GM23338 (cell line): Measurements from ENCODE around the gene CMTM2. TPM values are rescaled to one million over a fixed set of nuclear protein-coding genes. Genes with fewer than 3 reads are reported as not detected.

Experiments used
- ATAC-seq: fragments of 200-7000 bp; cut with Tn5 transposase; 3 replicates; pipeline ENCODE4 v1.9.1; 2020
- DNase-seq: peaks from one replicate; pipeline ENCODE4 v3.0.0-alpha.2; 2015; ENCODE audit warnings: low spot score
- H2AFZ ChIP-seq: fragments of 200-600 bp; sonication (generic); 2 replicates; pipeline ENCODE4 v1.8.0; 2016; ENCODE audit warnings: antibody characterized with exemption, mild to moderate bottlenecking, moderate library complexity
- H3F3A ChIP-seq: fragments of 200-600 bp; sonication (generic); replicated peaks from 2 replicates; pipeline ENCODE4 v1.8.0; 2017; ENCODE audit warnings: antibody characterized with exemption, mixed run types, low read depth
- H3K27ac ChIP-seq: fragments of 200-600 bp; sonication (generic); 2 replicates; pipeline ENCODE4 v1.6.1; 2016; ENCODE audit warnings: low read depth
- H3K27me3 ChIP-seq: fragments of 200-600 bp; sonication (generic); 2 replicates; pipeline ENCODE4 v1.8.0; 2016; ENCODE audit warnings: mild to moderate bottlenecking, mixed run types, moderate library complexity; ENCODE audit not compliant: insufficient read depth
- H3K36me3 ChIP-seq: fragments of 200-600 bp; sonication (generic); 2 replicates; pipeline ENCODE4 v1.8.0; 2016; ENCODE audit warnings: mild to moderate bottlenecking; ENCODE audit not compliant: insufficient read depth
- H3K4me1 ChIP-seq: fragments of 200-600 bp; sonication (generic); 2 replicates; pipeline ENCODE4 v1.8.0; 2016; ENCODE audit warnings: mild to moderate bottlenecking, moderate library complexity; ENCODE audit not compliant: insufficient read depth
- H3K4me2 ChIP-seq: fragments of 200-600 bp; sonication (generic); 2 replicates; pipeline ENCODE4 v1.7.1; 2017; ENCODE audit warnings: mixed run types
- H3K4me3 ChIP-seq: fragments of 200-600 bp; sonication (generic); 2 replicates; pipeline ENCODE4 v1.6.1; 2016; ENCODE audit warnings: mixed run types
- H3K79me2 ChIP-seq: fragments of 200-600 bp; sonication (generic); replicated peaks from 2 replicates; pipeline ENCODE4 v1.8.0; 2017; ENCODE audit warnings: mild to moderate bottlenecking; ENCODE audit not compliant: insufficient read depth
- H3K9me2 ChIP-seq: fragments of 200-600 bp; sonication (generic); 2 replicates; pipeline ENCODE4 v1.8.0; 2017; ENCODE audit not compliant: insufficient read depth
- H4K20me1 ChIP-seq: fragments of 200-600 bp; sonication (generic); replicated peaks from 2 replicates; pipeline ENCODE4 v1.8.0; 2017; ENCODE audit warnings: mild to moderate bottlenecking; ENCODE audit not compliant: insufficient read depth
- H3K27ac Mint-ChIP-seq: 2 replicates; pipeline ENCODE4 v1.8.0; 2020; ENCODE audit warnings: inconsistent platforms, mild to moderate bottlenecking, moderate library complexity, mixed read lengths
- H3K27me3 Mint-ChIP-seq: 3 replicates; pipeline ENCODE4 v1.8.0; 2022; ENCODE audit warnings: low read depth, mild to moderate bottlenecking, moderate library complexity, mixed read lengths, inconsistent platforms; ENCODE audit not compliant: insufficient read depth, poor library complexity
- H3K36me3 Mint-ChIP-seq: 3 replicates; pipeline ENCODE4 v1.8.0; 2021; ENCODE audit warnings: low read depth, mild to moderate bottlenecking, inconsistent platforms, moderate library complexity, mixed read lengths
- H3K4me1 Mint-ChIP-seq: 3 replicates; pipeline ENCODE4 v1.8.0; 2020; ENCODE audit warnings: mild to moderate bottlenecking, inconsistent platforms, mixed read lengths
- H3K4me3 Mint-ChIP-seq: 3 replicates; pipeline ENCODE4 v1.8.0; 2021; ENCODE audit warnings: moderate library complexity, mild to moderate bottlenecking, inconsistent platforms, mixed read lengths
- H3K9me3 Mint-ChIP-seq: 3 replicates; pipeline ENCODE4 v1.8.0; 2020; ENCODE audit warnings: moderate library complexity, mild to moderate bottlenecking, inconsistent platforms, mixed read lengths
- CREB1 ChIP-seq: fragments of 250-450 bp; sonication (Bioruptor Pico); IDR thresholded peaks from 2 replicates; pipeline ENCODE4 v1.5.0; 2020; ENCODE audit warnings: low read depth, mild to moderate bottlenecking, moderate library complexity
- JUNB ChIP-seq: IDR thresholded peaks from one replicate; pipeline ENCODE4 v1.6.1; 2016; ENCODE audit warnings: antibody characterized with exemption; ENCODE audit not compliant: unreplicated experiment
- ZNF114 ChIP-seq: fragments of 250-450 bp; sonication (Bioruptor Pico); IDR thresholded peaks from 2 replicates; pipeline ENCODE4 v1.5.0; 2020; ENCODE audit warnings: mild to moderate bottlenecking, moderate library complexity
- ZNF331 ChIP-seq: fragments of 250-450 bp; sonication (Bioruptor Pico); IDR thresholded peaks from 2 replicates; pipeline ENCODE4 v1.5.0; 2020; ENCODE audit warnings: low read depth, mild to moderate bottlenecking, moderate library complexity
- polyA plus RNA-seq: library from polyadenylated mRNA; unstranded; fragments of >200 nt; fragmentation: Nextera tagmentation; extraction: Ambion mirVana; gene quantifications from 2 replicates; pipeline ENCODE4 v1.2.1, GENCODE V29; 2016
- total RNA-seq: library from RNA; depleted of rRNA; stranded (reverse); fragments of >200 nt; shearing (Covaris generic); gene quantifications from 2 replicates; pipeline ENCODE4 v1.2.3, GENCODE V29; 2014
- TF ChIP-seq, protein P1 (sequence below): IDR thresholded peaks from one replicate; pipeline ENCODE4 v1.6.1; 2018; ENCODE audit warnings: antibody characterized with exemption; ENCODE audit not compliant: unreplicated experiment
- TF ChIP-seq, protein P2 (sequence below), 2 experiments: fragments of 200-600 bp in 1 of 2; sonication (generic) in 1 of 2; conservative IDR thresholded peaks; 2 replicates each; pipeline versions ENCODE4 v1.5.1 to v1.6.1; 2016 to 2017; ENCODE audit warnings: antibody characterized with exemption in 2 of 2, low read depth in 2 of 2, mild to moderate bottlenecking in 2 of 2, moderate library complexity in 1 of 2
- TF ChIP-seq, protein P3 (sequence below): fragments of 250-450 bp; sonication (Bioruptor Pico); IDR thresholded peaks from 2 replicates; pipeline ENCODE4 v1.5.0; 2020; ENCODE audit warnings: mild to moderate bottlenecking, moderate library complexity

Gene CMTM2
- total and polyA plus RNA-seq, 2 experiments from 2014 or later, result not detected

DNA sequence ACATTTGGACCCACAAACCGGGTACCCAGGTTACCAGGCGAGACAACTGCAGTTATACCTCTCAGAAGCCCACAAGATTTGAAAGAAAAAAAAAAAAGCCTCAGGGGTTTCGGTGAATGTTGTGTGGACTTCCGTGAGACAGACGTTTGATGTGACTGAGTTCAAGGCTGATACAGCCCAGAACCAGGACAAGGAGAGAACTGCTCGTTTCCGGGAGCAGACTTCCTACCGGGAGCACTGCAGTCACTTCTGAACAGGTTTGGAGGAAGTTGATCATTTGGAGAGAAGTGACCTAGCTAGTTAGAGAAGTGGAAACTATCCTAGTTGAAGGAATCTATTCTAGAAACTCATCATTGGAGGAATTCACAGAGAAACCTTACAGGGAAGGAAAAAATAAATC lies 26.0 kb upstream of the CMTM2 start (continued):
- TF ChIP-seq, protein P1, sequence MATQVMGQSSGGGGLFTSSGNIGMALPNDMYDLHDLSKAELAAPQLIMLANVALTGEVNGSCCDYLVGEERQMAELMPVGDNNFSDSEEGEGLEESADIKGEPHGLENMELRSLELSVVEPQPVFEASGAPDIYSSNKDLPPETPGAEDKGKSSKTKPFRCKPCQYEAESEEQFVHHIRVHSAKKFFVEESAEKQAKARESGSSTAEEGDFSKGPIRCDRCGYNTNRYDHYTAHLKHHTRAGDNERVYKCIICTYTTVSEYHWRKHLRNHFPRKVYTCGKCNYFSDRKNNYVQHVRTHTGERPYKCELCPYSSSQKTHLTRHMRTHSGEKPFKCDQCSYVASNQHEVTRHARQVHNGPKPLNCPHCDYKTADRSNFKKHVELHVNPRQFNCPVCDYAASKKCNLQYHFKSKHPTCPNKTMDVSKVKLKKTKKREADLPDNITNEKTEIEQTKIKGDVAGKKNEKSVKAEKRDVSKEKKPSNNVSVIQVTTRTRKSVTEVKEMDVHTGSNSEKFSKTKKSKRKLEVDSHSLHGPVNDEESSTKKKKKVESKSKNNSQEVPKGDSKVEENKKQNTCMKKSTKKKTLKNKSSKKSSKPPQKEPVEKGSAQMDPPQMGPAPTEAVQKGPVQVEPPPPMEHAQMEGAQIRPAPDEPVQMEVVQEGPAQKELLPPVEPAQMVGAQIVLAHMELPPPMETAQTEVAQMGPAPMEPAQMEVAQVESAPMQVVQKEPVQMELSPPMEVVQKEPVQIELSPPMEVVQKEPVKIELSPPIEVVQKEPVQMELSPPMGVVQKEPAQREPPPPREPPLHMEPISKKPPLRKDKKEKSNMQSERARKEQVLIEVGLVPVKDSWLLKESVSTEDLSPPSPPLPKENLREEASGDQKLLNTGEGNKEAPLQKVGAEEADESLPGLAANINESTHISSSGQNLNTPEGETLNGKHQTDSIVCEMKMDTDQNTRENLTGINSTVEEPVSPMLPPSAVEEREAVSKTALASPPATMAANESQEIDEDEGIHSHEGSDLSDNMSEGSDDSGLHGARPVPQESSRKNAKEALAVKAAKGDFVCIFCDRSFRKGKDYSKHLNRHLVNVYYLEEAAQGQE, result no peak
- TF ChIP-seq JUNB, result no peak
- TF ChIP-seq, protein P2, sequence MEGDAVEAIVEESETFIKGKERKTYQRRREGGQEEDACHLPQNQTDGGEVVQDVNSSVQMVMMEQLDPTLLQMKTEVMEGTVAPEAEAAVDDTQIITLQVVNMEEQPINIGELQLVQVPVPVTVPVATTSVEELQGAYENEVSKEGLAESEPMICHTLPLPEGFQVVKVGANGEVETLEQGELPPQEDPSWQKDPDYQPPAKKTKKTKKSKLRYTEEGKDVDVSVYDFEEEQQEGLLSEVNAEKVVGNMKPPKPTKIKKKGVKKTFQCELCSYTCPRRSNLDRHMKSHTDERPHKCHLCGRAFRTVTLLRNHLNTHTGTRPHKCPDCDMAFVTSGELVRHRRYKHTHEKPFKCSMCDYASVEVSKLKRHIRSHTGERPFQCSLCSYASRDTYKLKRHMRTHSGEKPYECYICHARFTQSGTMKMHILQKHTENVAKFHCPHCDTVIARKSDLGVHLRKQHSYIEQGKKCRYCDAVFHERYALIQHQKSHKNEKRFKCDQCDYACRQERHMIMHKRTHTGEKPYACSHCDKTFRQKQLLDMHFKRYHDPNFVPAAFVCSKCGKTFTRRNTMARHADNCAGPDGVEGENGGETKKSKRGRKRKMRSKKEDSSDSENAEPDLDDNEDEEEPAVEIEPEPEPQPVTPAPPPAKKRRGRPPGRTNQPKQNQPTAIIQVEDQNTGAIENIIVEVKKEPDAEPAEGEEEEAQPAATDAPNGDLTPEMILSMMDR (conservative IDR thresholded peaks at IDR 0.05; ENCODE audit: low read depth in 2 of 2), result no peak
- no peak for TF ChIP-seq CREB1
- no peak for TF ChIP-seq ZNF331 (CRISPR knock-in tag)
- TF ChIP-seq ZNF114 (CRISPR knock-in tag), result no peak

DNA sequence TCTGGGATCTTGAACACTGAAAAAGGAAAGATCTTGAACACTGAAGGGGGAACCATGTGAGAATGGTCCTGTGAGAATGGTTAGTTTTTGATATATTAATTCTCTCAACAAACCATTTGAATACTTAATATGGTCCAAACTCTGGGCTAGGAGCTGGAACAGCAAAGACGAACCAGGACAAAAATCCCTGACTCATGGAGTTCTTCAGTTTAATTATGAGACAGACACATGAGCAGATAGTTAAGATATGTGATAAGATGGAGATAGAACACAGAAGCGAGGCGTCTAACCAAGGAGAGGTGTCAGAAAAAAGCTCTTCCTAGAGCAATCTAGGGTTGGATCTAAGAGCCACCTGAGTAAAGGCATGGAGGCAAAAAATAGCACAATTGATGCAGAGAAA lies 25.2 kb upstream of the CMTM2 start:
- Histone ChIP-seq H2AFZ (no peak overlapping the region), H3K4me1 (peaks cover 8% of the 10 kb centered on the region), H3F3A (peaks cover 16% of the 10 kb centered on the region; the same call in 1 of the 2 replicates), H3K27ac (no peak overlapping the region), H3K36me3 (no peaks in the 10 kb centered on the region), H4K20me1 (0 out of 2 replicates have a peak, but pooled peaks cover 5% of the 10 kb centered on the region), H3K4me2 (no peak overlapping the region), H3K79me2 (peaks cover 5% of the 10 kb centered on the region; the same call in 1 of the 2 replicates), H3K9me2 (peaks cover 3% of the 10 kb centered on the region; the same call in 1 of the 2 replicates), H3K4me3 (no peak overlapping the region), H3K27me3 (peaks cover 18% of the 10 kb centered on the region)
- DNase-seq (no peak), ATAC-seq (no peak)
- Mint-ChIP-seq H3K4me3 (no peak overlapping the region), H3K27me3 (peaks cover 29% of the 10 kb centered on the region), H3K36me3 (peaks cover 5% of the 10 kb centered on the region; the same call in 2 of the 3 replicates), H3K9me3 (peaks cover 12% of the 10 kb centered on the region; the same call in 2 of the 3 replicates), H3K27ac (no peak overlapping the region), H3K4me1 (peaks cover 14% of the 10 kb centered on the region)
- TF ChIP-seq, protein P3, sequence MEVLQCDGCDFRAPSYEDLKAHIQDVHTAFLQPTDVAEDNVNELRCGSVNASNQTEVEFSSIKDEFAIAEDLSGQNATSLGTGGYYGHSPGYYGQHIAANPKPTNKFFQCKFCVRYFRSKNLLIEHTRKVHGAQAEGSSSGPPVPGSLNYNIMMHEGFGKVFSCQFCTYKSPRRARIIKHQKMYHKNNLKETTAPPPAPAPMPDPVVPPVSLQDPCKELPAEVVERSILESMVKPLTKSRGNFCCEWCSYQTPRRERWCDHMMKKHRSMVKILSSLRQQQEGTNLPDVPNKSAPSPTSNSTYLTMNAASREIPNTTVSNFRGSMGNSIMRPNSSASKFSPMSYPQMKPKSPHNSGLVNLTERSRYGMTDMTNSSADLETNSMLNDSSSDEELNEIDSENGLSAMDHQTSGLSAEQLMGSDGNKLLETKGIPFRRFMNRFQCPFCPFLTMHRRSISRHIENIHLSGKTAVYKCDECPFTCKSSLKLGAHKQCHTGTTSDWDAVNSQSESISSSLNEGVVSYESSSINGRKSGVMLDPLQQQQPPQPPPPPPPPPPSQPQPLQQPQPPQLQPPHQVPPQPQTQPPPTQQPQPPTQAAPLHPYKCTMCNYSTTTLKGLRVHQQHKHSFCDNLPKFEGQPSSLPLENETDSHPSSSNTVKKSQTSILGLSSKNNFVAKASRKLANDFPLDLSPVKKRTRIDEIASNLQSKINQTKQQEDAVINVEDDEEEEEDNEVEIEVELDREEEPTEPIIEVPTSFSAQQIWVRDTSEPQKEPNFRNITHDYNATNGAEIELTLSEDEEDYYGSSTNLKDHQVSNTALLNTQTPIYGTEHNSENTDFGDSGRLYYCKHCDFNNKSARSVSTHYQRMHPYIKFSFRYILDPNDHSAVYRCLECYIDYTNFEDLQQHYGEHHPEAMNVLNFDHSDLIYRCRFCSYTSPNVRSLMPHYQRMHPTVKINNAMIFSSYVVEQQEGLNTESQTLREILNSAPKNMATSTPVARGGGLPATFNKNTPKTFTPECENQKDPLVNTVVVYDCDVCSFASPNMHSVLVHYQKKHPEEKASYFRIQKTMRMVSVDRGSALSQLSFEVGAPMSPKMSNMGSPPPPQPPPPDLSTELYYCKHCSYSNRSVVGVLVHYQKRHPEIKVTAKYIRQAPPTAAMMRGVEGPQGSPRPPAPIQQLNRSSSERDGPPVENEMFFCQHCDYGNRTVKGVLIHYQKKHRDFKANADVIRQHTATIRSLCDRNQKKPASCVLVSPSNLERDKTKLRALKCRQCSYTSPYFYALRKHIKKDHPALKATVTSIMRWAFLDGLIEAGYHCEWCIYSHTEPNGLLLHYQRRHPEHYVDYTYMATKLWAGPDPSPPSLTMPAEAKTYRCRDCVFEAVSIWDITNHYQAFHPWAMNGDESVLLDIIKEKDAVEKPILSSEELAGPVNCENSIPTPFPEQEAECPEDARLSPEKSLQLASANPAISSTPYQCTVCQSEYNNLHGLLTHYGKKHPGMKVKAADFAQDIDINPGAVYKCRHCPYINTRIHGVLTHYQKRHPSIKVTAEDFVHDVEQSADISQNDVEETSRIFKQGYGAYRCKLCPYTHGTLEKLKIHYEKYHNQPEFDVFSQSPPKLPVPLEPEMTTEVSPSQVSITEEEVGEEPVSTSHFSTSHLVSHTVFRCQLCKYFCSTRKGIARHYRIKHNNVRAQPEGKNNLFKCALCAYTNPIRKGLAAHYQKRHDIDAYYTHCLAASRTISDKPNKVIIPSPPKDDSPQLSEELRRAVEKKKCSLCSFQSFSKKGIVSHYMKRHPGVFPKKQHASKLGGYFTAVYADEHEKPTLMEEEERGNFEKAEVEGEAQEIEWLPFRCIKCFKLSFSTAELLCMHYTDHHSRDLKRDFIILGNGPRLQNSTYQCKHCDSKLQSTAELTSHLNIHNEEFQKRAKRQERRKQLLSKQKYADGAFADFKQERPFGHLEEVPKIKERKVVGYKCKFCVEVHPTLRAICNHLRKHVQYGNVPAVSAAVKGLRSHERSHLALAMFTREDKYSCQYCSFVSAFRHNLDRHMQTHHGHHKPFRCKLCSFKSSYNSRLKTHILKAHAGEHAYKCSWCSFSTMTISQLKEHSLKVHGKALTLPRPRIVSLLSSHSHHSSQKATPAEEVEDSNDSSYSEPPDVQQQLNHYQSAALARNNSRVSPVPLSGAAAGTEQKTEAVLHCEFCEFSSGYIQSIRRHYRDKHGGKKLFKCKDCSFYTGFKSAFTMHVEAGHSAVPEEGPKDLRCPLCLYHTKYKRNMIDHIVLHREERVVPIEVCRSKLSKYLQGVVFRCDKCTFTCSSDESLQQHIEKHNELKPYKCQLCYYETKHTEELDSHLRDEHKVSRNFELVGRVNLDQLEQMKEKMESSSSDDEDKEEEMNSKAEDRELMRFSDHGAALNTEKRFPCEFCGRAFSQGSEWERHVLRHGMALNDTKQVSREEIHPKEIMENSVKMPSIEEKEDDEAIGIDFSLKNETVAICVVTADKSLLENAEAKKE, result no peak
